GM10266 (cell line): Measurements from ENCODE around the gene STK31.
A peak's percentile ranks its signal among the peaks of the same experiment; 100 is the strongest.
"Not testable (repeated sequence)": the region's sequence is repeated elsewhere in the genome, so short reads cannot be mapped to it uniquely, and the experiment has no call there.

Source experiments
- DNase-seq: peaks from one replicate; pipeline ENCODE4 v3.0.0; 2012; ENCODE audit errors: extremely low spot score
- TF ChIP-seq, protein P1 (sequence below): IDR thresholded peaks from 2 replicates; pipeline ENCODE4 v1.5.1; 2012; ENCODE audit warnings: mild to moderate bottlenecking, low read depth; ENCODE audit not compliant: control insufficient read depth, insufficient read depth; ENCODE audit errors: missing control alignments

Gene STK31

DNA sequence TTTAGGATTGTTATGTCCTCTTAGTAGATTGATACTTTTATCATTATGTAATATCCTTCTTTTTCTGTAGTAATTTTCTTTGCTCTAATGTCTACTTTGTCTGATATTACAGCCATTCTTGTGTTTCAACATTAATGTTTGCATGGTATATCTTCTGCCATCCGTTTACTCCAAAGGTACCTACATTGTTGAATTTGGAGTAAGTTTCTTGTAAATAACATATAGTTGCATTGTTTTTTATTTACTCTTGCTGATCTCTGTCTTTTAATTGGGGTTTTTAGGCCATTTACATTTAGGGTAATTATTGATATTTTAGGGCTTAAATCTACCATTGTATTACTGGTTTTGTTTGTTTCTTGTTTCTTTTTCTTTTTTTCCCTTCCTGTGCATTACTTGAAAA lies 100.1 kb downstream of the STK31 start:
- TF ChIP-seq, protein P1, sequence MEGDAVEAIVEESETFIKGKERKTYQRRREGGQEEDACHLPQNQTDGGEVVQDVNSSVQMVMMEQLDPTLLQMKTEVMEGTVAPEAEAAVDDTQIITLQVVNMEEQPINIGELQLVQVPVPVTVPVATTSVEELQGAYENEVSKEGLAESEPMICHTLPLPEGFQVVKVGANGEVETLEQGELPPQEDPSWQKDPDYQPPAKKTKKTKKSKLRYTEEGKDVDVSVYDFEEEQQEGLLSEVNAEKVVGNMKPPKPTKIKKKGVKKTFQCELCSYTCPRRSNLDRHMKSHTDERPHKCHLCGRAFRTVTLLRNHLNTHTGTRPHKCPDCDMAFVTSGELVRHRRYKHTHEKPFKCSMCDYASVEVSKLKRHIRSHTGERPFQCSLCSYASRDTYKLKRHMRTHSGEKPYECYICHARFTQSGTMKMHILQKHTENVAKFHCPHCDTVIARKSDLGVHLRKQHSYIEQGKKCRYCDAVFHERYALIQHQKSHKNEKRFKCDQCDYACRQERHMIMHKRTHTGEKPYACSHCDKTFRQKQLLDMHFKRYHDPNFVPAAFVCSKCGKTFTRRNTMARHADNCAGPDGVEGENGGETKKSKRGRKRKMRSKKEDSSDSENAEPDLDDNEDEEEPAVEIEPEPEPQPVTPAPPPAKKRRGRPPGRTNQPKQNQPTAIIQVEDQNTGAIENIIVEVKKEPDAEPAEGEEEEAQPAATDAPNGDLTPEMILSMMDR: no peak
- DNase-seq: no peak

DNA sequence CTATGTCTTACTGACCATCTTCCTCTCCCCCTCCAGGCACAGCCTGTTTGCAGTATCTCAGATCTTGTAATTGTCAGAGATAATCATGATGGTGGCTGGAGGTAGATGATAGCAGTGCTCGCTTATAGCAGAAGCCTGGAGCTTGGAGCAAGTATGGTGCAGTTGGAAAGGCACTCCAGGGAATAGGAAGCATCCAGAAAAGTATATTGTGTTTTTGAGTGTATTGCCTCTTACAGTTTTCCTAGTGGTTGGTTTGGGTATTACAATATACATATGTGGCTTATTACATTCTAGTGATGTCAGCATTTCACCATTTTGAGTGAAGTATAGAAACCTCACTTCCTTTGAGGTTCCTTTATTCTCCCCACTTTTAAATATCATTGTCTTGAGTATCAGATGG lies 101.5 kb downstream of the STK31 start:
- no peak for DNase-seq
- TF ChIP-seq, protein P1: no peak

DNA sequence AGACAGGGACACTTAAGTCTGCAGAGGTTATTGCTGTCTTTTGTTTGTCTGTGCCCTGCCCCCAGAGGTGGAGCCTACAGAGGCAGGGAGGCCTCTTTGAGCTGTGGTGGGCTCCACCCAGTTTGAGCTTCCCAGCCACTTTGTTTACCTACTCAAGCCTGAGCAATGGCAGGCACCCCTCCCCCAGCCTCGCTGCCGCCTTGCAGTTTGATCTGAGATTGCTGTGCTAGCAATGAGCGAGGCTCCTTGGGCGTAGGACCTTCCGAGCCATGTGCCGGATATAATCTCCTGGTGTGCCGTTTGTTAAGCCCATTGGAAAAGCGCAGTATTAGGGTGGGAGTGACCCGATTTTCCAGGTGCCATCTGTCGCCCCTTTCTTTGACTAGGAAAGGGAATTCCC lies 118.1 kb downstream of the STK31 start:
- DNase-seq: not testable (repeated sequence)

DNA sequence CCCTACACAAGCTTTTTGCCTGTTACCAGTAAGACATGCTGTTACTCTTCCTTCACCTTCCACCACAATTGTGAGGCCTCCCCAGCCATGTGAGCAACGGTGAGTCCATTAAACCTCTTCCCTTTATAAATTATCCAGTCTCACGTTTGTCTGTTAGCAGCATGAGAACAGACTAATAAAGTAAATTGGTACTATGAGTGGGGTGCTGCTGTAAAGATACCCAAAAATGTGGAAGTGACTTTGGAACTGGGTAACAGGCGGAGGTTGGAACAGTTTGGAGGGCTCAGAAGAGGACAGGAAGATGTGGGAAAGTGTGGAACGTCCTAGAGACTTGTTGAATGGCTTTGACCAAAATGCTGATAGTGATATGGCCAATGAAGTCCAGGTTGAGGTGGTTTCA lies 122.7 kb downstream of the STK31 start:
- DNase-seq: not testable (repeated sequence)

DNA sequence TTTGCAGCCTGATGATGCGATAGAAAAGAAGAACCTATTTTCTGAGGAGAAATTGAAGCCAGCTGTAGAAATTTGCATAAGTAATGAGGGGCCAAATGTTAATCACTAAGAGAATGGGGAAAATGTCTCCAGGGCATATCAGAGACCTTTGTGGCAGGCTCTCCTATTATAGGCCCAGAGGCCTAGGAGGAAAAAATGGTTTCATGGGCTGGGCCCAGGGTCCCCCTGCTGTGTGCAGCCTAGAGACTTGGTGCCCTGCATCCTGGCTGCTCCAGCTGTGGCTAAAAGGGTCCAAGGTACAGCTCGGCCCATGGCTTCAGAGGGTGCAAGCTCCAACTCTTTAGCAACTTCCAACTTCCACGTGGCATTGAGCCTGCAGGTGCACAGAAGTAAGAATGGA lies 123.4 kb downstream of the STK31 start:
- no peak for DNase-seq
- TF ChIP-seq, protein P1: no peak

DNA sequence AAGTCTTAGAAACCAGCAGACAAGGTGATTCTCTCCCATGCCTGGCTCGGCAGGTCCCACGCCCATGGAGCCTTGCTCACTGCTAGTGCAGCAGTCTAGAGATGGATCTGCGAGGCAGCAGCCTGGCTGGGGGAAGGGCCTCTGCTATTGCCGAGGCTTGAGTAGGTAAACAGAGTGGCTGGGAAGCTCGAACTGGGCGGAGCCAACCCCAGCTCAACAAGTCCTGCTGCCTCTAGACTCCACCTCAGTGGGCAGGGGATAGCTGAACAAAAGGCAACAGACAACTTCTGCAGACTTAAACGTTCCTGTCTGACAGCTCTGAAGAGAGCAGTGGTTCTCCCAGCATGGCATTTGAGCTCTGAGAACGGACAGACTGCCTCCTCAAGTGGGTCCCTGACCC lies 134.8 kb downstream of the STK31 start:
- not testable (repeated sequence) for DNase-seq

DNA sequence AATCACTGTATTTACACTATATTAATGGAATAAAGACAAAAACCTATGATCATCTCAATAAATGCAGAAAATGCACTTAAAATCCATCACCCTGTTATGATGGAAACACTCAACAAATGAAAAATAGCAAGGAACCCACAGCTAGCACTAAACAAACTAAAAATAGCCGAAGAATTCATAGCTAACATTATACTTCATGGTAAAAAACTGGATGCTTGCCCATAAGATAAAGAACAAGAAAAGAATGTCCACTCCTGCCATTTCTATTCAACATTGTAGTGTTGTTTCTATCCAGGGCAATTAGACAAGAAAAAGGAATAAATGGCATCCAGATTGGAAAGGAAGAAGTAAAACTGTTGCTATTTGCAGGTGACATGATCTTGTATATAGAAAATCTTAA lies 142.1 kb downstream of the STK31 start:
- TF ChIP-seq, protein P1: no peak
- no peak for DNase-seq

DNA sequence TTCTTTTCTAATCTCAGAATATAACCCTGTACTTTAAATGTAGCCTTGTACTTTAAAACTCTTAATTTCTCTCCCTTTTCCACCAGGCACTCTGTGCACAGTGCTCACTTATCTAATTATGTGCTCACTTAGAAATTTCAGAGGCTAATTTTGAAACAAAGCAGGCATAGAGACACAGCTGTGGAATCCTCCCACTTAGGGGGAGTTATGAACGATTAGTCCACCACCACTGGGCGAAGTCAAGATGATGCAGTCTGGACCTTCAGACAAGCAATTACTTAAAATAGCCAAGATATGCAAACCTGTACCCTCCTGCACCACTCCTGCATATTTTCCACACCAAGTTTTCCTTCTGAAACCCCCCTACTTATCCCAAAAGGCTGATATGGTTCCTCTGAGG lies 143.0 kb downstream of the STK31 start:
- TF ChIP-seq, protein P1: no peak
- DNase-seq: no peak

DNA sequence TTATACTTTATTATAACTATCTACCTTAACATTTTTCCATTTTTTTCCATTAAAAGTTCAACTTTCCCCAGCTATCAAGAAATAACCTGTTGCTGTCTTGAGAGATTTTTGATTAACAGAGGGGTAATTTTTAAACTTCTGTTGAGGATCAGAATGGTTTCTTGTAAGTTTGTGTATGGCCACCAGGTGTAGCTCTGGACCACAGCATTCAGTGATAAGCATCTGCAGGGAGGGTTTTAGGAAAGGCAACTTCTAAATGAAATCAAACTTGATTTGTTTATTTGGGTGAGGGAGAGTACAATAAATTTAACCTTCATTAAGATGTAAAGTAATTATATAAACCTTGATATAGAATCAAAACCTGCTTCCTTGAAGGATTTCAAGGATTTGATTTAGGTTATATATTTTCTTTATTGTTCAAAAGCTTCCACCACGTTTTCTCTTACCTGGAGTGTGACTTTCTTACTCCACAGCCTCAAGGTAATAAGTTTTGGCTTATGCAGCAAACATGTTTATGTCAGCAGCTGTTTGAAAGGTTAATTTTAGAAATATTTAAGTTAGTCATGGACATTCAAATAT lies 153.3 kb downstream of the STK31 start:
- DNase-seq: peak; percentile 13
- TF ChIP-seq, protein P1: peak; percentile 36
